Heart left ventricle (tissue), 16 donors: Measurements from ENCODE around the gene USP34. TPM values are rescaled to one million over a fixed set of nuclear protein-coding genes. Genes with fewer than 3 reads are reported as not detected.
A peak's percentile ranks its signal among the peaks of the same experiment; 100 is the strongest.

ENCODE experiments used
- ATAC-seq, 4 donors: fragments of 200-7000 bp; cut with Tn5 transposase; one replicate each; pipeline ENCODE4 v1.9.1; 2020 to 2022; ENCODE audit warnings: moderate library complexity in 4 of 4, mild to moderate bottlenecking in 3 of 4, moderate number of reproducible peaks in 1 of 4
- DNase-seq, 5 donors: peaks; one replicate each; pipeline ENCODE4 v3.0.0-alpha.2; 2020
- H3K27ac ChIP-seq, 12 donors: fragments of 200-600 bp; sonication (generic) in 4 of 12; one replicate each; pipeline versions ENCODE4 v1.5.0 to v1.8.0; 2016 to 2022; ENCODE audit warnings: mild to moderate bottlenecking in 2 of 12
- H3K27me3 ChIP-seq, 9 donors: fragments of 200-600 bp; sonication (generic) in 2 of 9; one replicate each; pipeline versions ENCODE4 v1.5.1 to v1.8.0; 2016 to 2022; ENCODE audit warnings: mild to moderate bottlenecking in 3 of 9
- H3K36me3 ChIP-seq, 9 donors: fragments of 200-600 bp; sonication (generic) in 2 of 9; one replicate each; pipeline versions ENCODE4 v1.5.0 to v1.8.0; 2018 to 2022; ENCODE audit warnings: mild to moderate bottlenecking in 2 of 9
- H3K4me1 ChIP-seq, 12 donors: fragments of 200-600 bp; sonication (generic) in 4 of 12; one replicate each; pipeline versions ENCODE4 v1.5.0 to v1.8.0; 2016 to 2022; ENCODE audit warnings: mild to moderate bottlenecking in 3 of 12
- H3K4me3 ChIP-seq, 12 donors: fragments of 200-600 bp; sonication (generic) in 4 of 12; one replicate each; pipeline versions ENCODE4 v1.5.0 to v1.8.0; 2017 to 2022; ENCODE audit warnings: mild to moderate bottlenecking in 9 of 12, moderate library complexity in 4 of 12
- H3K9me3 ChIP-seq, 12 donors: fragments of 200-600 bp; sonication (generic) in 4 of 12; one replicate each; pipeline versions ENCODE4 v1.5.0 to v1.8.0; 2016 to 2022; ENCODE audit warnings: mild to moderate bottlenecking in 1 of 12
- POLR2A ChIP-seq, 2 donors: fragments of 450-650 bp; IDR thresholded peaks; one replicate each; pipeline ENCODE4 v1.6.1; 2017; ENCODE audit warnings: antibody characterized with exemption in 2 of 2, mild to moderate bottlenecking in 2 of 2, moderate library complexity in 2 of 2
- WGBS, 4 donors: extraction: QIAGEN DNeasy Blood & Tissue Kit in 2 of 4; methylation state at CpG; one replicate each; pipeline versions ENCODE4 v1.1.5 to v1.1.7; 2013 to 2018; 5-methylcytosine and 5-hydroxymethylcytosine counted together
- intact Hi-C, 10 donors: fragments of 100-400 bp; cut with DNase I; formaldehyde crosslinking; loops; one replicate each; pipeline versions ENCODE4 v1.11.1 to v1.14.2; 2022
- polyA plus RNA-seq, 2 donors: library from polyadenylated mRNA; stranded (reverse); fragments of 200-250 nt; gene quantifications; one replicate each; pipeline ENCODE4 v1.2.3, GENCODE V29; 2013
- total RNA-seq, 9 donors: library from RNA; depleted of rRNA in 2 of 9; stranded (reverse); fragments of >200 nt in 2 of 9; fragmentation: NEBNext Ultra II Directional in 3 of 9; extraction: Animal tissue kit (Norgen Biotek cat#: 25700) in 3 of 9; gene quantifications; one replicate each; pipeline versions ENCODE4 v1.1.0 to v1.2.4, GENCODE V29; 2016 to 2023
- TF ChIP-seq, protein P1 (sequence below), 12 donors: fragments of 200-600 bp; sonication (generic) in 4 of 12; IDR thresholded peaks; one replicate each; pipeline versions ENCODE4 v1.5.0 to v1.8.0; 2018 to 2022; ENCODE audit warnings: antibody characterized with exemption in 12 of 12, mild to moderate bottlenecking in 5 of 12
- donor health status: ischemic (EF 13 %, LVEDD 7.1; RV severe dilation, severe dysfunction).
- donor health status: healthy with polysubstance abuse.
- donor health status: DM: no; HTN: yes; CAD: no.
- donor health status: DM: no; HTN: no; CAD: no.
- donor health status: ischemic (EF 25% LVEDD 6.9; RV normal size, moderate dysfunction).
- donor health status: ischemic (EF 25% LVEDD 5.7; RV mildly dilated, moderate dysfunction).
- donor health status: healthy.
- donor health status: DM: yes; HTN: yes; CAD: no.
- donor health status: ischemic (EF 35%, LVEDD 5.7; RV mildly dilated, moderate dysfunction).
- donor health status: nonischemic (EF 11% LVEDD 7.7; RV severe dilation, severe dysfunction).
- donor health status: DM: yes; HTN: yes; CAD: no.
- donor health status: PGD.
- donor health status: ischemic (EF 29% LVEDD 5.4; RV normal size, mild dysfunction).
- donor health status: nonischemic (EF 23%, LVEDD 6.1; RV moderate dilation, normal function).

USP34 gene
- total and polyA plus RNA-seq, 11 donors, result 33.3 to 82.8 (median 60.6) TPM

DNA sequence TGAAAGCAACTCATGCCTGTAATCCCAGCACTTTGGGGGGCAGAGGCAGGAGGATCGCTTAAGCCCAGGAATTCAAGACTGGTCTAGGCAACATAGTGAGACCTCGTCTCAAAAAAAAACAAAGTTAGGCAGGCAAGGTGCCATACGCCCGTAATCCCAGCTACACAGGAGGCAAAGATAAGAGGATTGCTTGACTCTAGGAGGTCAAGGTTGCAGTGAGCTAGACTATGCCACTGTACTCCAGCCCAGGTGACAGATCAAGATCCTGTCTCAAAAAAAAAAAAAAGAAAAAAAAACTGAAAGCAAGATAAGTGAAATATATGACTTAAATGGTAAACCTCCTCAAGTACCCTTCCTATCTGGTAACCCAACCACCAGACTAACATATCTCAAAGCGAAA, 59.8 kb downstream of the USP34 start:
- Histone ChIP-seq H3K36me3 (peaks cover 0 to 9% (median 0%) of the 10 kb centered on the region in 9 donors), H3K27me3 (no peaks in the 10 kb centered on the region), H3K9me3 (no peaks in the 10 kb centered on the region), H3K4me1 (peaks cover 0 to 36% (median 11%) of the 10 kb centered on the region in 12 donors), H3K4me3 (no peak overlapping the region), H3K27ac (peak overlapping the region in 1 of 12 donors; percentile 4)
- peak in 1 of 4 donors; percentile 31 for ATAC-seq
- intact Hi-C loops, result loop anchor here in 1 of 10 donors (10.0 kb wide), 1 partner anchor 54 kb away; no protein-coding TSS in a partner anchor
- TF ChIP-seq, protein P1, sequence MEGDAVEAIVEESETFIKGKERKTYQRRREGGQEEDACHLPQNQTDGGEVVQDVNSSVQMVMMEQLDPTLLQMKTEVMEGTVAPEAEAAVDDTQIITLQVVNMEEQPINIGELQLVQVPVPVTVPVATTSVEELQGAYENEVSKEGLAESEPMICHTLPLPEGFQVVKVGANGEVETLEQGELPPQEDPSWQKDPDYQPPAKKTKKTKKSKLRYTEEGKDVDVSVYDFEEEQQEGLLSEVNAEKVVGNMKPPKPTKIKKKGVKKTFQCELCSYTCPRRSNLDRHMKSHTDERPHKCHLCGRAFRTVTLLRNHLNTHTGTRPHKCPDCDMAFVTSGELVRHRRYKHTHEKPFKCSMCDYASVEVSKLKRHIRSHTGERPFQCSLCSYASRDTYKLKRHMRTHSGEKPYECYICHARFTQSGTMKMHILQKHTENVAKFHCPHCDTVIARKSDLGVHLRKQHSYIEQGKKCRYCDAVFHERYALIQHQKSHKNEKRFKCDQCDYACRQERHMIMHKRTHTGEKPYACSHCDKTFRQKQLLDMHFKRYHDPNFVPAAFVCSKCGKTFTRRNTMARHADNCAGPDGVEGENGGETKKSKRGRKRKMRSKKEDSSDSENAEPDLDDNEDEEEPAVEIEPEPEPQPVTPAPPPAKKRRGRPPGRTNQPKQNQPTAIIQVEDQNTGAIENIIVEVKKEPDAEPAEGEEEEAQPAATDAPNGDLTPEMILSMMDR (IDR thresholded peaks at IDR 0.05), result no peak
- no peak for TF ChIP-seq POLR2A (IDR thresholded peaks at IDR 0.05)
- WGBS, 4 donors, result 62 to 77% (median 73%) methylated on average over 5 of the region's 5 CpGs
- no peak for DNase-seq

DNA sequence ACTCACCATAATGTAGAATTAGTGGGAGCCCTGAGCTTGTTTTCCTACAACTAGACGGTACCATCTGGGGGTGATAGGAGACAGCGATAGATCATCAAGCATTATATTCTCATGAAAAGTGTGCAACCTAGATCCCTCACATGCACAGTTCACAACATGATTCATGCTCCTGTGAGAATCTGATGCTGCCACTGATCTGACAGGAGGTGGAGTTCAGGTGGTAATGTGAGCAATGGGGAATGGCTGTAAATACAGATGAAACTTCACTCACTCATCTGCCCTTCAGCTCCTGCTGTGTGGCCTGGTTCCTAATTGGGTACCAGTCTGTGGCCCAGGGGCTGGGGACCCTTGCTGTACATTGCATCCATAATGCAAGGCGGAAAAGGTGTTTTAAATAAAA, 60.7 kb downstream of the USP34 start:
- H3K27me3 ChIP-seq, result no peaks in the 10 kb centered on the region
- ATAC-seq (no peak), DNase-seq (no peak)
- 96 to 100% (median 98%) methylated on average over 3 of the region's 3 CpGs for WGBS, 4 donors
- H3K9me3 ChIP-seq, result no peaks in the 10 kb centered on the region
- no peak overlapping the region for H3K4me3 ChIP-seq
- TF ChIP-seq, protein P1 (IDR thresholded peaks at IDR 0.05), result no peak
- no peak for TF ChIP-seq POLR2A (IDR thresholded peaks at IDR 0.05)
- H3K36me3 ChIP-seq, result peaks cover 0 to 17% (median 5%) of the 10 kb centered on the region in 9 donors
- H3K4me1 ChIP-seq, result peaks cover 0 to 27% (median 7%) of the 10 kb centered on the region in 12 donors
- no peak overlapping the region for H3K27ac ChIP-seq
- intact Hi-C loops, result loop anchor here in 1 of 10 donors (10.0 kb wide), 1 partner anchor 55 kb away; no protein-coding TSS in a partner anchor

DNA sequence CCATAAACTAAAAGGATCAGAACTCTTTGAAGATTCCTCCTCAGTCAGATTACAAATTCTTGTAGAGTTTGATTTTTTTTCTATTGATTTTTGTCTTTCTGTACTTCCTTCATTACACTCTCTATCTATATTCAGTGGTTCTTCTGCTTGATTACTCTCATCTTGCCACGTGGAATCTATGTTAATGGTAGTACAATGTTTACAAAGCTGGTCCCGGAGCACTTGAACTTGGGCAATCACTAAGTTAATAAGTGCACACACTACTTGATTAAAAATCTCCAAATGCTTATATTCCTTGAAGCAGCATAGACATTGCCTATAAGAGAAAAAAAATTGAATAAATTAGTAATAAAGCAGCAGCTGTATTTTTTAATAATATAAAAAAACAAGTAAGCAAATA, 65.1 kb downstream of the USP34 start:
- intact Hi-C loops, result no loop called here

DNA sequence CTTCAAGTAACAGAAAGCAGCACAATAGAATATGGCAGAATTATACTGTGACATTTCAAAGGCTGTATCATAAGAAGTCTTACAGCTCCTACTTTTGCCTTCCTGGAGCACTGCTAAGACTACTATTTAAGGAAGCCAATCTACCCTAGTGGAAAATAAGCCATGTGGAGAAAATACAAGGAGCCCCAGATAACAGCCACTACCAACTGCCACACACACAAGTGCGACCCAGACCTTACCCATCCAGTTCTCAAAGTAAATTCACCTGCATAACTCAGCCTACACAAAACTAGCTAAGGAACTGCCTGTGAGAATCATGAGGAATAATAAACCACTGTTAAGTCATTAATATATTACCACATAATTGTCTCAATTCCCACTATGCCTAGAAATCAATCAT, 66.4 kb downstream of the USP34 start:
- Histone ChIP-seq H3K27me3 (no peaks in the 10 kb centered on the region), H3K9me3 (no peaks in the 10 kb centered on the region), H3K27ac (no peak overlapping the region), H3K36me3 (peaks cover 0 to 36% (median 19%) of the 10 kb centered on the region in 9 donors), H3K4me3 (no peak overlapping the region), H3K4me1 (peaks cover 0 to 4% (median 0%) of the 10 kb centered on the region in 12 donors)
- 64 to 88% (median 66%) methylated on average over 1 of the region's 1 CpG for WGBS, 4 donors
- DNase-seq (no peak), ATAC-seq (peak in 1 of 4 donors; percentile 31)
- TF ChIP-seq, protein P1 (IDR thresholded peaks at IDR 0.05), result no peak
- no peak for TF ChIP-seq POLR2A (IDR thresholded peaks at IDR 0.05)
- intact Hi-C loops, result no loop called here

More for the DNA sequence above, 65.1 kb downstream of the USP34 start:
- H3K9me3 ChIP-seq, result no peaks in the 10 kb centered on the region
- H3K27ac ChIP-seq, result no peak overlapping the region
- DNase-seq (no peak), ATAC-seq (no peak)
- no peak for TF ChIP-seq POLR2A (IDR thresholded peaks at IDR 0.05)
- TF ChIP-seq, protein P1 (IDR thresholded peaks at IDR 0.05), result no peak
- H3K27me3 ChIP-seq, result no peaks in the 10 kb centered on the region
- H3K4me3 ChIP-seq, result no peak overlapping the region
- peaks cover 0 to 39% (median 19%) of the 10 kb centered on the region in 9 donors for H3K36me3 ChIP-seq
- 66 to 78% (median 73%) methylated on average over 2 of the region's 2 CpGs for WGBS, 4 donors
- peaks cover 0 to 7% (median 0%) of the 10 kb centered on the region in 12 donors for H3K4me1 ChIP-seq
